ENCODE results near the gene TNFAIP2.
"Not testable (repeated sequence)": the region's sequence is repeated elsewhere in the genome, so short reads cannot be mapped to it uniquely, and the experiment has no call there.

TNFAIP2 gene

GRCh38 chr14:103107941-103108748, 15.1 kb upstream of the TNFAIP2 start:
- DNase-seq = no peak

- DNase-seq = no peak
Observed at GRCh38 chr14:103108749-103109207, 14.5 kb upstream of the TNFAIP2 start.

- DNase-seq = no peak
Observed at GRCh38 chr14:103109535-103110441, 13.5 kb upstream of the TNFAIP2 start.

GRCh38 chr14:103110681-103111231, 12.5 kb upstream of the TNFAIP2 start:
- DNase-seq = no peak

- no peak for DNase-seq
Observed at GRCh38 chr14:103111232-103111868, 11.9 kb upstream of the TNFAIP2 start.

- no peak for DNase-seq
Observed at GRCh38 chr14:103112400-103113243, 10.6 kb upstream of the TNFAIP2 start.

GRCh38 chr14:103113303-103113702, 10.0 kb upstream of the TNFAIP2 start:
- DNase-seq = no peak

- no peak for DNase-seq
Observed at GRCh38 chr14:103113774-103114173, 9.5 kb upstream of the TNFAIP2 start.

- DNase-seq = not testable (repeated sequence)
Observed at GRCh38 chr14:103115086-103115679, 8.1 kb upstream of the TNFAIP2 start.

GRCh38 chr14:103115845-103116572, 7.3 kb upstream of the TNFAIP2 start:
- no peak for DNase-seq

GRCh38 chr14:103116636-103117035, 6.6 kb upstream of the TNFAIP2 start:
- no peak for DNase-seq

- DNase-seq = not testable (repeated sequence)
Observed at GRCh38 chr14:103117499-103117898, 5.8 kb upstream of the TNFAIP2 start.

GRCh38 chr14:103118018-103118662, 5.1 kb upstream of the TNFAIP2 start:
- no peak for DNase-seq

- DNase-seq = no peak
Observed at GRCh38 chr14:103118663-103119404, 4.4 kb upstream of the TNFAIP2 start.

- not testable (repeated sequence) for DNase-seq
Observed at GRCh38 chr14:103119527-103119926, 3.7 kb upstream of the TNFAIP2 start.

GRCh38 chr14:103121121-103121845, 2.0 kb upstream of the TNFAIP2 start:
- DNase-seq = no peak

- no peak for DNase-seq
Observed at GRCh38 chr14:103121846-103122584, 1.2 kb upstream of the TNFAIP2 start.

GRCh38 chr14:103122585-103122946, 695 bp upstream of the TNFAIP2 start:
- no peak for DNase-seq
